Tibial nerve (tissue), 4 donors: Measurements from ENCODE around the gene PPP1R17. TPM values are rescaled to one million over a fixed set of nuclear protein-coding genes. Genes with fewer than 3 reads are reported as not detected.

ENCODE experiments used
- DNase-seq, 2 donors: peaks; one replicate each; pipeline ENCODE4 v3.0.0-alpha.2; 2019; ENCODE audit warnings: low spot score in 2 of 2
- H3K27ac ChIP-seq, 4 donors: fragments of 200-600 bp; sonication (generic) in 3 of 4; one replicate each; pipeline ENCODE4 v1.5.1; 2017 to 2019; ENCODE audit warnings: mild to moderate bottlenecking in 1 of 4
- H3K27me3 ChIP-seq, 2 donors: fragments of 200-600 bp; sonication (generic) in 1 of 2; one replicate each; pipeline versions ENCODE4 v1.5.1 to v1.6.0; 2017 to 2019
- H3K36me3 ChIP-seq, 3 donors: fragments of 200-600 bp; sonication (generic); one replicate each; pipeline ENCODE4 v1.5.1; 2018 to 2019
- H3K4me1 ChIP-seq, 4 donors: fragments of 200-600 bp; sonication (generic) in 3 of 4; one replicate each; pipeline ENCODE4 v1.5.1; 2017 to 2019
- H3K4me3 ChIP-seq, 4 donors: fragments of 200-600 bp; sonication (generic) in 3 of 4; one replicate each; pipeline ENCODE4 v1.5.1; 2017 to 2019; ENCODE audit warnings: mild to moderate bottlenecking in 1 of 4, moderate library complexity in 1 of 4
- H3K9me3 ChIP-seq, 4 donors: fragments of 200-600 bp; sonication (generic) in 3 of 4; one replicate each; pipeline ENCODE4 v1.5.1; 2017 to 2019
- CTCF ChIP-seq, 5 experiments: fragments of 200-600 bp in 3 of 5; fragments of 450-650 bp in 2 of 5; sonication (generic) in 3 of 5; IDR thresholded peaks; one replicate each; pipeline ENCODE4 v1.5.1; 2016 to 2019; ENCODE audit warnings: antibody characterized with exemption in 5 of 5, mild to moderate bottlenecking in 3 of 5, moderate library complexity in 2 of 5
- EP300 ChIP-seq, 2 donors: sonication (generic); formaldehyde crosslinking; IDR thresholded peaks; one replicate each; pipeline ENCODE4 v1.6.1; 2017; ENCODE audit warnings: antibody characterized with exemption in 2 of 2, mild to moderate bottlenecking in 1 of 2
- POLR2A ChIP-seq, 2 donors: fragments of 450-650 bp; IDR thresholded peaks; one replicate each; pipeline ENCODE4 v1.6.1; 2017; ENCODE audit warnings: antibody characterized with exemption in 2 of 2, mild to moderate bottlenecking in 2 of 2, moderate library complexity in 2 of 2
- WGBS, 2 donors: methylation state at CpG; one replicate each; pipeline ENCODE4 v1.1.5; 2018; 5-methylcytosine and 5-hydroxymethylcytosine counted together
- total RNA-seq, 4 donors: library from RNA; depleted of rRNA; stranded (reverse); fragments of >200 nt; gene quantifications; one replicate each; pipeline ENCODE4 v1.1.0, GENCODE V29; 2016

The PPP1R17 gene
- total RNA-seq, 4 donors from 2014 or later: 0.30 TPM; not detected in 3

- TF ChIP-seq CTCF (IDR thresholded peaks at IDR 0.05): peak; percentile 69 to 90 (median 84)
- no peak for TF ChIP-seq POLR2A (IDR thresholded peaks at IDR 0.05)
- no peak for TF ChIP-seq EP300 (IDR thresholded peaks at IDR 0.05)
- peak; percentile 40 to 52 for DNase-seq
- Histone ChIP-seq H3K4me1 (peaks cover 0 to 6% (median 0%) of the 10 kb centered on the region in 4 donors), H3K4me3 (no peak overlapping the region), H3K27me3 (no peaks in the 10 kb centered on the region), H3K9me3 (no peaks in the 10 kb centered on the region), H3K27ac (peak overlapping the region in 1 of 4 donors; percentile 15), H3K36me3 (no peaks in the 10 kb centered on the region)
- WGBS, 2 donors: 29 to 39% methylated on average over 11 of the region's 11 CpGs
These were observed 49.3 kb downstream of the PPP1R17 start for GRCh38 chr7:31735991-31736982.

- H3K36me3 ChIP-seq: no peaks in the 10 kb centered on the region
- no peaks in the 10 kb centered on the region for H3K9me3 ChIP-seq
- H3K4me1 ChIP-seq: no peaks in the 10 kb centered on the region
- DNase-seq: no peak
- H3K27ac ChIP-seq: no peak overlapping the region
- 67 to 69% methylated on average over 4 of the region's 4 CpGs for WGBS, 2 donors
- no peak for TF ChIP-seq POLR2A (IDR thresholded peaks at IDR 0.05)
- no peak for TF ChIP-seq CTCF (IDR thresholded peaks at IDR 0.05)
- TF ChIP-seq EP300 (IDR thresholded peaks at IDR 0.05): no peak
- H3K4me3 ChIP-seq: no peak overlapping the region
- no peaks in the 10 kb centered on the region for H3K27me3 ChIP-seq
These were observed 54.8 kb downstream of the PPP1R17 start for GRCh38 chr7:31741852-31742251.

- DNase-seq: peak; percentile 43 to 80
- Histone ChIP-seq H3K4me3 (no peak overlapping the region), H3K9me3 (no peaks in the 10 kb centered on the region), H3K27ac (no peak overlapping the region), H3K4me1 (no peaks in the 10 kb centered on the region), H3K36me3 (no peaks in the 10 kb centered on the region), H3K27me3 (no peaks in the 10 kb centered on the region)
- no peak for TF ChIP-seq EP300 (IDR thresholded peaks at IDR 0.05)
- TF ChIP-seq CTCF (IDR thresholded peaks at IDR 0.05): peak; percentile 73 to 89 (median 81)
- no peak for TF ChIP-seq POLR2A (IDR thresholded peaks at IDR 0.05)
- WGBS, 2 donors: 1 to 4% methylated on average over 4 of the region's 4 CpGs
These were observed 57.4 kb downstream of the PPP1R17 start for GRCh38 chr7:31744294-31744874.

- H3K4me1 ChIP-seq: no peaks in the 10 kb centered on the region
- TF ChIP-seq CTCF (IDR thresholded peaks at IDR 0.05) (no peak), EP300 (IDR thresholded peaks at IDR 0.05) (no peak), POLR2A (IDR thresholded peaks at IDR 0.05) (no peak)
- no peaks in the 10 kb centered on the region for H3K36me3 ChIP-seq
- no peak for DNase-seq
- no peak overlapping the region for H3K4me3 ChIP-seq
- no peaks in the 10 kb centered on the region for H3K27me3 ChIP-seq
- H3K27ac ChIP-seq: no peak overlapping the region
- no peaks in the 10 kb centered on the region for H3K9me3 ChIP-seq
These were observed 60.5 kb downstream of the PPP1R17 start for GRCh38 chr7:31747553-31747952.

- no peak overlapping the region for H3K27ac ChIP-seq
- no peaks in the 10 kb centered on the region for H3K9me3 ChIP-seq
- no peak for TF ChIP-seq CTCF (IDR thresholded peaks at IDR 0.05)
- no peak for TF ChIP-seq POLR2A (IDR thresholded peaks at IDR 0.05)
- no peak for TF ChIP-seq EP300 (IDR thresholded peaks at IDR 0.05)
- no peaks in the 10 kb centered on the region for H3K36me3 ChIP-seq
- H3K4me3 ChIP-seq: no peak overlapping the region
- WGBS, 2 donors: 87 to 95% methylated on average over 1 of the region's 1 CpG
- no peaks in the 10 kb centered on the region for H3K4me1 ChIP-seq
- no peak for DNase-seq
- no peaks in the 10 kb centered on the region for H3K27me3 ChIP-seq
These were observed 61.1 kb downstream of the PPP1R17 start for GRCh38 chr7:31748084-31748483.
